WTC11 (cell line): ENCODE data around the gene ABCC11. TPM values are rescaled to one million over a fixed set of nuclear protein-coding genes. Genes with fewer than 3 reads are reported as not detected.

ENCODE experiments used
- ATAC-seq: fragments of 200-7000 bp; cut with Tn5 transposase; 2 replicates; pipeline ENCODE4 v1.10.0; 2021; ENCODE audit warnings: mild to moderate bottlenecking, moderate library complexity
- CTCF ChIA-PET: fragments of 300-600 bp; sonication (Branson Sonifier 250); formaldehyde crosslinking; loops from one replicate; lab custom pipeline; 2021; ENCODE audit warnings: antibody characterized with exemption; lab: Charles Lee
- POLR2A ChIA-PET: fragments of 350-600 bp; sonication (Branson Sonifier 250); formaldehyde crosslinking; loops from one replicate; lab custom pipeline; 2021; ENCODE audit warnings: antibody characterized with exemption; lab: Charles Lee
- DNase-seq: peaks from one replicate; pipeline ENCODE4 v3.0.0; 2021; ENCODE audit warnings: low spot score
- H3K27ac Mint-ChIP-seq: 2 replicates; pipeline ENCODE4 v1.8.0; 2021; ENCODE audit warnings: mixed read lengths
- H3K27me3 Mint-ChIP-seq: 2 replicates; pipeline ENCODE4 v1.8.0; 2021; ENCODE audit warnings: low read depth, mild to moderate bottlenecking, moderate library complexity, mixed read lengths
- H3K36me3 Mint-ChIP-seq: 2 replicates; pipeline ENCODE4 v1.8.0; 2021; ENCODE audit warnings: mixed read lengths
- H3K4me1 Mint-ChIP-seq: 2 replicates; pipeline ENCODE4 v1.8.0; 2022; ENCODE audit warnings: mixed read lengths
- H3K4me3 Mint-ChIP-seq: 2 replicates; pipeline ENCODE4 v1.8.0; 2021; ENCODE audit warnings: mild to moderate bottlenecking, moderate library complexity, mixed read lengths
- H3K9me3 Mint-ChIP-seq: 2 replicates; pipeline ENCODE4 v1.8.0; 2021; ENCODE audit warnings: mixed read lengths
- CREB1 ChIP-seq: sonication (generic); formaldehyde crosslinking; IDR thresholded peaks from 2 replicates; pipeline ENCODE4 v1.8.0; 2023; ENCODE audit warnings: mild to moderate bottlenecking, missing genetic modification reagents
- CREM ChIP-seq: sonication (generic); formaldehyde crosslinking; IDR thresholded peaks from 2 replicates; pipeline ENCODE4 v1.8.1; 2022; ENCODE audit warnings: mild to moderate bottlenecking, missing genetic modification reagents, moderate library complexity
- MYBL2 ChIP-seq: sonication (generic); formaldehyde crosslinking; IDR thresholded peaks from 2 replicates; pipeline ENCODE4 v1.8.1; 2023; ENCODE audit warnings: mild to moderate bottlenecking, moderate library complexity, missing genetic modification reagents
- NFATC4 ChIP-seq: fragments of 250-450 bp; sonication (Bioruptor Pico); IDR thresholded peaks from 2 replicates; pipeline ENCODE4 v1.9.0; 2021; ENCODE audit warnings: mild to moderate bottlenecking
- NFE2L1 ChIP-seq: sonication (generic); formaldehyde crosslinking; IDR thresholded peaks from 2 replicates; pipeline ENCODE4 v1.8.1; 2023; ENCODE audit warnings: missing genetic modification reagents
- RORB ChIP-seq: fragments of 250-450 bp; sonication (Bioruptor Pico); IDR thresholded peaks from 2 replicates; pipeline ENCODE4 v1.9.0; 2021; ENCODE audit warnings: mild to moderate bottlenecking
- SMAD4 ChIP-seq: sonication (generic); formaldehyde crosslinking; IDR thresholded peaks from 2 replicates; pipeline ENCODE4 v1.8.0; 2022; ENCODE audit warnings: mild to moderate bottlenecking, missing genetic modification reagents
- TCF7 ChIP-seq: sonication (generic); formaldehyde crosslinking; IDR thresholded peaks from 2 replicates; pipeline ENCODE4 v1.8.0; 2022; ENCODE audit warnings: mild to moderate bottlenecking, low read depth, missing genetic modification reagents, moderate library complexity
- ZMAT4 ChIP-seq: fragments of 250-450 bp; sonication (Bioruptor Pico); IDR thresholded peaks from 2 replicates; pipeline ENCODE4 v1.9.0; 2021; ENCODE audit warnings: mild to moderate bottlenecking
- ZNF423 ChIP-seq: fragments of 250-450 bp; sonication (Bioruptor Pico); IDR thresholded peaks from 2 replicates; pipeline ENCODE4 v2.1.2; 2022; ENCODE audit warnings: mild to moderate bottlenecking, moderate library complexity
- total RNA-seq: library from RNA; stranded (reverse); gene quantifications from 3 replicates; pipeline ENCODE4 v1.2.3, GENCODE V29; 2021
- TF ChIP-seq, protein P1 (sequence below): sonication (generic); formaldehyde crosslinking; IDR thresholded peaks from 2 replicates; pipeline ENCODE4 v1.8.1; 2023; ENCODE audit warnings: mild to moderate bottlenecking, missing genetic modification reagents, moderate library complexity
- TF ChIP-seq, protein P2 (sequence below): fragments of 250-450 bp; sonication (Bioruptor Pico); IDR thresholded peaks from 2 replicates; pipeline ENCODE4 v1.9.0; 2021; ENCODE audit warnings: mild to moderate bottlenecking
- TF ChIP-seq, protein P3 (sequence below): fragments of 250-450 bp; sonication (Bioruptor Pico); conservative IDR thresholded peaks from 2 replicates; pipeline ENCODE4 v1.9.0; 2021; ENCODE audit warnings: mild to moderate bottlenecking
- TF ChIP-seq, protein P4 (sequence below): fragments of 200-600 bp; IDR thresholded peaks from 2 replicates; pipeline ENCODE4 v1.8.0; 2022; ENCODE audit warnings: antibody characterized with exemption

The ABCC11 gene
- total RNA-seq, 1 experiment from 2014 or later, result not detected

- no peak for ATAC-seq
- TF ChIP-seq MYBL2 (CRISPR knock-in tag) (no peak), ZNF423 (CRISPR knock-in tag) (no peak), CREB1 (CRISPR knock-in tag) (no peak), TCF7 (no peak), NFE2L1 (CRISPR knock-in tag) (no peak), ZMAT4 (CRISPR knock-in tag) (no peak), CREM (CRISPR knock-in tag) (no peak), RORB (CRISPR knock-in tag) (no peak), SMAD4 (CRISPR knock-in tag) (no peak), NFATC4 (CRISPR knock-in tag) (no peak)
- TF ChIP-seq, protein P1, sequence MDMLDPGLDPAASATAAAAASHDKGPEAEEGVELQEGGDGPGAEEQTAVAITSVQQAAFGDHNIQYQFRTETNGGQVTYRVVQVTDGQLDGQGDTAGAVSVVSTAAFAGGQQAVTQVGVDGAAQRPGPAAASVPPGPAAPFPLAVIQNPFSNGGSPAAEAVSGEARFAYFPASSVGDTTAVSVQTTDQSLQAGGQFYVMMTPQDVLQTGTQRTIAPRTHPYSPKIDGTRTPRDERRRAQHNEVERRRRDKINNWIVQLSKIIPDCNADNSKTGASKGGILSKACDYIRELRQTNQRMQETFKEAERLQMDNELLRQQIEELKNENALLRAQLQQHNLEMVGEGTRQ (CRISPR knock-in tag), result no peak
- TF ChIP-seq, protein P2, sequence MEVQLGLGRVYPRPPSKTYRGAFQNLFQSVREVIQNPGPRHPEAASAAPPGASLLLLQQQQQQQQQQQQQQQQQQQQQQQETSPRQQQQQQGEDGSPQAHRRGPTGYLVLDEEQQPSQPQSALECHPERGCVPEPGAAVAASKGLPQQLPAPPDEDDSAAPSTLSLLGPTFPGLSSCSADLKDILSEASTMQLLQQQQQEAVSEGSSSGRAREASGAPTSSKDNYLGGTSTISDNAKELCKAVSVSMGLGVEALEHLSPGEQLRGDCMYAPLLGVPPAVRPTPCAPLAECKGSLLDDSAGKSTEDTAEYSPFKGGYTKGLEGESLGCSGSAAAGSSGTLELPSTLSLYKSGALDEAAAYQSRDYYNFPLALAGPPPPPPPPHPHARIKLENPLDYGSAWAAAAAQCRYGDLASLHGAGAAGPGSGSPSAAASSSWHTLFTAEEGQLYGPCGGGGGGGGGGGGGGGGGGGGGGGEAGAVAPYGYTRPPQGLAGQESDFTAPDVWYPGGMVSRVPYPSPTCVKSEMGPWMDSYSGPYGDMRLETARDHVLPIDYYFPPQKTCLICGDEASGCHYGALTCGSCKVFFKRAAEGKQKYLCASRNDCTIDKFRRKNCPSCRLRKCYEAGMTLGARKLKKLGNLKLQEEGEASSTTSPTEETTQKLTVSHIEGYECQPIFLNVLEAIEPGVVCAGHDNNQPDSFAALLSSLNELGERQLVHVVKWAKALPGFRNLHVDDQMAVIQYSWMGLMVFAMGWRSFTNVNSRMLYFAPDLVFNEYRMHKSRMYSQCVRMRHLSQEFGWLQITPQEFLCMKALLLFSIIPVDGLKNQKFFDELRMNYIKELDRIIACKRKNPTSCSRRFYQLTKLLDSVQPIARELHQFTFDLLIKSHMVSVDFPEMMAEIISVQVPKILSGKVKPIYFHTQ (CRISPR knock-in tag), result no peak
- Mint-ChIP-seq H3K27ac (no peak overlapping the region), H3K36me3 (peaks cover 37% of the 10 kb centered on the region), H3K4me3 (no peak overlapping the region), H3K27me3 (no peaks in the 10 kb centered on the region), H3K4me1 (no peaks in the 10 kb centered on the region), H3K9me3 (no peaks in the 10 kb centered on the region)
- POLR2A ChIA-PET, result no interaction called here
- no peak for DNase-seq
- CTCF ChIA-PET, result no interaction called here
These were observed 9.3 kb upstream of the ABCC11 start for GRCh38 chr16:48256579-48257177.

DNA sequence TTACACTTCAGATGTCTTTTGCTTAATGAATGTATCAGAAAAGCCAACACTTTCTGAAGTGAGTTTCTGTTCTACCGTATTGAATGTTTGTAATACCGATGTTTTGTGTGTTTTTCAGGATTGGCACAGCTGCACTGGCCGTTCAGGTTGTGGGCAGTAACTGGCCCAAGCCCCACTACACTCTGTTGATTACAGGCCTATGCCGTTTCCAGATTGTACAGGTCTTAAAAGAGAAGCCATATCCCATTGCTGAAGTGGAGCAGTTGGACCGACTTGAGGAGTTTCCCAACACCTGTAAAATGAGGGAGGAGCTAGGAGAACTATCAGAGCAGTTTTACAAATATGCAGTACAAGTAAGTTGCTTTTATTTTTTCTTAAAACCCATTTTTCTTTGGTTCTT is 4.7 kb upstream of the ABCC11 start:
- Mint-ChIP-seq H3K27me3 (no peaks in the 10 kb centered on the region), H3K4me1 (no peaks in the 10 kb centered on the region; the same call in 1 of the 2 replicates)
- no peak for TF ChIP-seq SMAD4 (CRISPR knock-in tag)
- TF ChIP-seq, protein P3, sequence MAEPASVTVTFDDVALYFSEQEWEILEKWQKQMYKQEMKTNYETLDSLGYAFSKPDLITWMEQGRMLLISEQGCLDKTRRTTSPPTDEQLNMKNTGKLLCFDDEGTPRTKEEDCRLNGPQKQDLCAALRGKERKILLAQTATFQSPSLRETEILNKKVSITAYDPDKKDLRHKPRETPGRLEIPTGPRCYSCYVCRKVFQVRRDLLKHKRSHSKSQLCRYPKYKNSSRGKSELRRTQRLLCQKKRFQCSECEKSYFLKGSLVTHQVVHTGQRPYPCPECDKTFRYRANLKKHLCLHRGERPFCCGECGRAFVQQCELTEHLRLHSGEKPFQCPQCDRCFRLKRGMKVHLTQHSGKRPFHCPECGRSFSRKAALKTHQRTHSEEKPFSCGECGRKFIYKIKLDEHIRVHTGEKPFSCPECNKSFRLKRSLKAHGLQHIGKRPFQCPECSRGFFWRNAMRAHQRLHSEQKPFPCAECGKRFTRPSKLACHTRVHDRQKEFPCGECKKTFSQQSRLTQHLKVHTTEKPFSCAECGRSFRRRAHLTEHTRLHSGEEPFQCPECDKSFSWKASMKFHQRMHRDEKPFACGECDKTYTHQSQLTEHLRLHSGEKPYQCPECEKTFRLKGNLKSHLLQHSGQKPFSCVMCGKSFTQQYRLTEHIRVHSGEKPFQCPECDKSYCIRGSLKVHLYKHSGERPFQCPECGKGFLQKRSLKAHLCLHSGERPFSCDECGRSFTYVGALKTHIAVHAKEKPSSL (CRISPR knock-in tag), result no peak
- TF ChIP-seq, protein P4, sequence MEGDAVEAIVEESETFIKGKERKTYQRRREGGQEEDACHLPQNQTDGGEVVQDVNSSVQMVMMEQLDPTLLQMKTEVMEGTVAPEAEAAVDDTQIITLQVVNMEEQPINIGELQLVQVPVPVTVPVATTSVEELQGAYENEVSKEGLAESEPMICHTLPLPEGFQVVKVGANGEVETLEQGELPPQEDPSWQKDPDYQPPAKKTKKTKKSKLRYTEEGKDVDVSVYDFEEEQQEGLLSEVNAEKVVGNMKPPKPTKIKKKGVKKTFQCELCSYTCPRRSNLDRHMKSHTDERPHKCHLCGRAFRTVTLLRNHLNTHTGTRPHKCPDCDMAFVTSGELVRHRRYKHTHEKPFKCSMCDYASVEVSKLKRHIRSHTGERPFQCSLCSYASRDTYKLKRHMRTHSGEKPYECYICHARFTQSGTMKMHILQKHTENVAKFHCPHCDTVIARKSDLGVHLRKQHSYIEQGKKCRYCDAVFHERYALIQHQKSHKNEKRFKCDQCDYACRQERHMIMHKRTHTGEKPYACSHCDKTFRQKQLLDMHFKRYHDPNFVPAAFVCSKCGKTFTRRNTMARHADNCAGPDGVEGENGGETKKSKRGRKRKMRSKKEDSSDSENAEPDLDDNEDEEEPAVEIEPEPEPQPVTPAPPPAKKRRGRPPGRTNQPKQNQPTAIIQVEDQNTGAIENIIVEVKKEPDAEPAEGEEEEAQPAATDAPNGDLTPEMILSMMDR, result no peak
- TF ChIP-seq, all 79 proteins: peak for 0
- POLR2A ChIA-PET, result no interaction called here
- ATAC-seq, result no peak
- no peak overlapping the region for H3K4me3 Mint-ChIP-seq
- H3K36me3 Mint-ChIP-seq, result peaks cover 5% of the 10 kb centered on the region
- DNase-seq, result no peak
- H3K9me3 Mint-ChIP-seq, result no peaks in the 10 kb centered on the region
- CTCF ChIA-PET, result interaction anchor here (1.2 to 1.4 kb wide), 3 partner anchors 20 to 371 kb away, joined by 3 to 4 read pairs (median 3); no protein-coding TSS in a partner anchor
- H3K27ac Mint-ChIP-seq, result peak overlapping the region; percentile 27; the same call in 1 of the 2 replicates
